22Rv1 (cell line): ENCODE data around the gene OPN4.

Experiments used
- H3K27ac ChIP-seq: fragments of 450-650 bp; 2 replicates; pipeline ENCODE4 v1.5.1; 2017
- ZFX ChIP-seq: fragments of 450-650 bp; IDR thresholded peaks from 2 replicates; pipeline ENCODE4 v1.6.1; 2017; ENCODE audit warnings: antibody characterized with exemption, borderline replicate concordance
- TF ChIP-seq, protein P1 (sequence below): fragments of 450-650 bp; IDR thresholded peaks from 2 replicates; pipeline ENCODE4 v1.5.1; 2017; ENCODE audit warnings: mild to moderate bottlenecking

OPN4 gene

DNA sequence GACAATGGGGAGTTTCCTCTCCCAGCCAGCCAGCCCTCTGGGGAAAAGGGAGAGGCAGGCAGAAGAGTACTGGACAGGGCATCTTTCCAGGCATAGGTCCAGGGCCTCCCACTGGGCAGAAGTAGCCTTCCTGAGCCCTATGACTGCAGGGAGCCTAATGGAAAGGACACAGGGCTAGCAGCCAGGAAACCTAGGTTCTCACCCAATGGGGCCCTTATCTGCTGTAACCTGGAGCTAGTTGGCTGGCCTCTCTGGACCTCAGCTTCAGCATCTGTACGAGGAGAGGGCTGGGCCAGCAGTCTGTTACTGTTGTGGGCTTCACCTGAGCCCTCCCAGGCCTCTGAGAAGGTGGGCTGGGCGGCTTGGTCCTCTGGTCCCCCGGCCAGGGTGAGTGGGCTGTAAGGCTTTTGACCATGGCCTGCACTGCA is 36.3 kb downstream of the OPN4 start:
- TF ChIP-seq, protein P1, sequence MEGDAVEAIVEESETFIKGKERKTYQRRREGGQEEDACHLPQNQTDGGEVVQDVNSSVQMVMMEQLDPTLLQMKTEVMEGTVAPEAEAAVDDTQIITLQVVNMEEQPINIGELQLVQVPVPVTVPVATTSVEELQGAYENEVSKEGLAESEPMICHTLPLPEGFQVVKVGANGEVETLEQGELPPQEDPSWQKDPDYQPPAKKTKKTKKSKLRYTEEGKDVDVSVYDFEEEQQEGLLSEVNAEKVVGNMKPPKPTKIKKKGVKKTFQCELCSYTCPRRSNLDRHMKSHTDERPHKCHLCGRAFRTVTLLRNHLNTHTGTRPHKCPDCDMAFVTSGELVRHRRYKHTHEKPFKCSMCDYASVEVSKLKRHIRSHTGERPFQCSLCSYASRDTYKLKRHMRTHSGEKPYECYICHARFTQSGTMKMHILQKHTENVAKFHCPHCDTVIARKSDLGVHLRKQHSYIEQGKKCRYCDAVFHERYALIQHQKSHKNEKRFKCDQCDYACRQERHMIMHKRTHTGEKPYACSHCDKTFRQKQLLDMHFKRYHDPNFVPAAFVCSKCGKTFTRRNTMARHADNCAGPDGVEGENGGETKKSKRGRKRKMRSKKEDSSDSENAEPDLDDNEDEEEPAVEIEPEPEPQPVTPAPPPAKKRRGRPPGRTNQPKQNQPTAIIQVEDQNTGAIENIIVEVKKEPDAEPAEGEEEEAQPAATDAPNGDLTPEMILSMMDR: no peak
- no peak for TF ChIP-seq ZFX
- H3K27ac ChIP-seq: no peak overlapping the region

DNA sequence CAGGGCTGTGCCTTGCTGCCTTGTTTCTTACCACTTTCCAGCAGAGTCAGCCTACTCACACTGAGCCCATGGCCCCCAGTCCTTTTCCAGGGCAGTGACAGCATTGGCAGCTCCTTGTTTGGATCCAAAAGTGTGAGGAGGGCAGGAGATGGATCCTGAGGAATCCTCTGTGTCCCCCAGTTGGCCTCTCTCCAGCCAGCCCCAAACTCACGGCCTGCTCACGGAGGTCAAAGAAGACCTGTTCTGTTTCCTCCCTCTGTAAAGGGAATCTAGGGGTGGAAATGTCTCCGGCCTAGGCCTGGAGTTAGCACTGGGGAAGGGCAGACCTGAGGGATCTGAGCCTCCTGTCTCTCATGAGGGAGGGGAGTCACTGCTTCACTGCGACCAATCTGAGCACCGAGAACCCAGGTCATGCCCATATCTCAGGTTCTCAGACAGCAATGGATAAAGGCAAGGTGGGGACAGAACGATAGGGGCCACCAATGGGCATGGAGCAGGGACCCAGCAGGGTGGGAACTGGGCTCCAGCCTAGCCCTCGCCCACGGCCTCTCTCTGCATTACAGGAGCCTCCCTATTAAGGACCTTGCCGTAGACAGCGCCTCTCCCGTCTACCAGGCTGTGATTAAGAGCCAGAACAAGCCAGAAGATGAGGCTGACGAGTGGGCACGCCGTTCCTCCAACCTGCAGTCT is 37.1 kb downstream of the OPN4 start:
- no peak for TF ChIP-seq ZFX
- TF ChIP-seq, protein P1: no peak
- no peak overlapping the region for H3K27ac ChIP-seq

DNA sequence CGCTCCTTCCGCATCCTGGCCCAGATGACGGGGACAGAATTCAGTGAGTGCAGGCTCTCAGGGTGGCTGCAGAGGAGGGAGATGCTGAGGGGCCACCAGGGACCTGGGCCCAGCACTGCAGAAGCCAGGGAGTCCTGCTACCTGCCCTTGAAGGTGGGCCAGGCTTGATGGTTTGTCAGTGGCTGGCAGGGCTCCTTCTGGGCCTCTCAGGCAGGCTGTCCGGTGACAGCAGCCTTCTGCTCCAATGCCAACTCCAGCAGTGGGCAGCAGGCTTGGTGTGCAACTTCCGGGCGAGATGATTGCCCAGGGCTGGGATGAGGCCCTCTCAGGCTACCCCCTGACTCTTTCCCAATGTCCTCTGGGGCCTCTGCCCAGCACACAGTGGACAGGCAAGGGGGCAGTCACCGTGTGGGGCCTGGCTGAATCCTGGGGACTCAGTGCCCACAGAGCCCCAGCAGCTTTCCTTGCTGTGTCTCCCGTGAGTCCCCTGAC is 37.7 kb downstream of the OPN4 start:
- TF ChIP-seq ZFX: no peak
- TF ChIP-seq, protein P1: no peak
- H3K27ac ChIP-seq: no peak overlapping the region

DNA sequence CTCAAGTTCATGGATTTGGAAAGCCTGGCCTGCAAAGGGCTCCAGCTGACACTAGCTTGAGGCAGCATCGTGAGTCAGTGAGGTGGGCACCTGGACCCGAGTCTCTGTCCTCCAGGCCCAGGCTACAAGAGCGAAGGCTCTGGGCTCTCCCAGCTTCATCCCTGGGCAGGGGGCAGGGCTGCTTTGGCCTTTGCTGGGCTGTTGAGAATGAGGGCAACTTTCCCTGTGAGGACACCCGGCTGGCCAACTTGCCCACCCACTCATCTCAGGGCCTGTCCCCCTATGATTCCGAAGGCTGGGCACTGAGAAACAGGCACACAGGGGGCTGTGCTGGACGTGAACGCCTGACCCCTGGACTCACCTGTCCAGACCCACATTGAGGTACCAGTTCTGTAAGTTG is 38.3 kb downstream of the OPN4 start:
- H3K27ac ChIP-seq: no peak overlapping the region
- no peak for TF ChIP-seq ZFX

DNA sequence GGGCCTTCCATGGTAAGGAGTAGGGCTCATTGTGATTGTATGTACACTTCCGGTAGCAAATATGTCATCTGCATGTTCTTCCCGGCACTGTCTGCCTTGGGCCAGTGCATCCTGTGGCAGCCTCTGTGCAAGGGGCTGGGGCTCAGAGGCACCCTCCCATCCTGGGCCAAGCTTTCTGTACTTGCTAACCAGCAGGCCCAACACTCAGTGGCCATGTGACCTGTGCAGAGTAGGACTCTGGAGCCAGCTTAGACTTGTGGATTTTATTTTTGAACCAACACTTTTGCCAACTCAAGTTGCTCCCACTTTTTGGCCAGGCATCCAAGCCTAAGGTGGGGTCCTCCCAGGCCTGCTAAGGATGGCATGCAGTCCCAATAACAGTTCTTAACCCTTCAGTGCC is 38.9 kb downstream of the OPN4 start:
- no peak overlapping the region for H3K27ac ChIP-seq
- TF ChIP-seq ZFX: no peak
- TF ChIP-seq, protein P1: no peak

DNA sequence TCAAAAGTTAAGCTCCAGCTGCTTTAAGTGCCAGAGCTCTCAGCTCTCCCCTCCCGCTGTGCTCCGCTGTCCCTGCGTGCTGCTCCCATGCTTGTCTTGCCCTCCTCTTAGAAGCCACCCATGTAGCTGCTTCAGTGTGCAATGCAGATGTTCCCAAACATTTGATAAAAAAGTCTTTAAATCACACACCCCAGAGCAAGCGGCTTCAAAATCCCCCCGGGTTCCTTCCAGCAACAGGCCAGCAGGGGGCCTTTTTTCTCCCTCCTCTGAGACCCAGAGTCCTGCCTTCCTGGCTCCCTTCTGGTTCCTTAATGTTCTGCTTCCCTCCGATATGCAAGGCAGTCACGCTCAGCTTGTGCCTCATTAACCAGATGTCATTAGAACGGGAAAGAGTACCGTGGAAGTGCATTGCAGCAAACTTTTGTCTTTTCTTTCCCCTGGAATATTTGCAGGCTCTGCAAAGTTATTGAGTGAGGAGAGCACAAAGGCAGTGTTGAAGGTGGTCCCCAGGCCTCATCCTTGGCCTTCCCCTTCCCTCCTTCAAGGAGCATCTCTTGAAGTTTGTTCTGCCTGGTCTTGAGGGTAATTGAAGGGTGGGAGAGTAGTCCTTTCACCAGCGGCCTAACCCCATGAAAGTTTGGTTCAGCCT is 39.5 kb downstream of the OPN4 start:
- H3K27ac ChIP-seq: no peak overlapping the region
- TF ChIP-seq ZFX: no peak
- TF ChIP-seq, protein P1: peak; percentile 76

DNA sequence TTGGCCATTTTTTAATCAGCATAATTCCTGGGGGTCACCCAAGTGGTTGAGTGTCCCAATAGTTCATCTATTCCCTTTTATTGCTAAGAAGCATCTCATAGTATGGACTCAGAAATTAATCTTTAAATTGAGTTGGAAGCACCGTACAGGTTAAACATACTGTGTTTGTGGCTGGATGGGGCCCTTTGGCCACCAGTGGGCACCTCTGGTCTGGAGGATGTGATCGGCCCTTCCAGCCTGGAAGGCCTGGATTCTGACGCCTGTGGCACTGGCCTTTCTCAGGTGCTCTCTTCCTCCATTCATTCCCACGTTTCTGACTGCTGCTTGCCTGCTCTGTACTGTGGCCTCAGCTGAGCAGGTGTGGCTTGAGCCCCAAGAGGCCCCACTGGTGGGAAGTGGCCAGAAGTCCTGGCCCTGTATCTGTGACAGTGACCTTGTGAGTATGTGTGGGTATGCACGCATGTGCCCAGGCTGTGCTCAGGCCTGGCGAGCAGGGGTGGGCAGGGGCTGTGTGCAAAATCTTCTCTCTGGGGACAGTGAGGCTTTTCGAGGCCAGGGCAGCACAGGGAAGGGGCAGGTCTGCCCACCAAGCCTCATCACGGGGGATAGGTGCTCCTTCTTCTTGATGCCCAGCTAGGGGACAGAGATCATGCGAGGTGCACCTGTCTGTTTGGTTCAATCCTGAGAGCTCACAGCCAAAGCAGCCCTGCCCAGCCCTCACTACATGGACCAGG is 44.0 kb downstream of the OPN4 start:
- no peak overlapping the region for H3K27ac ChIP-seq
- TF ChIP-seq ZFX: no peak
- TF ChIP-seq, protein P1: no peak
